Lung (tissue), 12 donors: Measurements from ENCODE around the gene ZNF780B. TPM values are rescaled to one million over a fixed set of nuclear protein-coding genes. Genes with fewer than 3 reads are reported as not detected.

ENCODE experiments used
- ATAC-seq: fragments of 200-7000 bp; cut with Tn5 transposase; one replicate; pipeline ENCODE4 v1.9.1; 2020; ENCODE audit warnings: moderate number of reproducible peaks; ENCODE audit not compliant: insufficient read depth, low FRiP score
- DNase-seq, 3 donors: peaks; one replicate each; pipeline ENCODE4 v3.0.0-alpha.2; 2013 to 2017
- H3K27ac ChIP-seq, 2 donors: one replicate each; pipeline ENCODE4 v1.5.1; 2013; ENCODE audit warnings: mild to moderate bottlenecking in 2 of 2, moderate library complexity in 2 of 2, control low read depth in 1 of 2, inconsistent platforms in 1 of 2, low read depth in 1 of 2, low read length in 1 of 2
- H3K27me3 ChIP-seq, 3 donors: one replicate each; pipeline ENCODE4 v1.5.1; 2013; ENCODE audit warnings: low read length in 2 of 3; ENCODE audit not compliant: control insufficient read depth in 3 of 3, insufficient read depth in 3 of 3
- H3K36me3 ChIP-seq, 4 donors: one replicate each; pipeline ENCODE4 v1.5.1; 2013; ENCODE audit warnings: low read length in 4 of 4, mild to moderate bottlenecking in 1 of 4, moderate library complexity in 1 of 4; ENCODE audit not compliant: control insufficient read depth in 4 of 4, insufficient read depth in 4 of 4
- H3K4me1 ChIP-seq, 5 donors: one replicate each; pipeline ENCODE4 v1.5.1; 2013; ENCODE audit warnings: low read length in 5 of 5, mild to moderate bottlenecking in 2 of 5, moderate library complexity in 1 of 5; ENCODE audit not compliant: control insufficient read depth in 5 of 5, insufficient read depth in 5 of 5
- H3K4me3 ChIP-seq: one replicate; pipeline ENCODE4 v1.5.1; 2013; ENCODE audit warnings: mild to moderate bottlenecking, control low read depth, moderate library complexity
- H3K9ac ChIP-seq, 2 donors: one replicate each; pipeline ENCODE4 v1.5.1; 2013; ENCODE audit warnings: low read length in 2 of 2, control low read depth in 1 of 2; ENCODE audit not compliant: insufficient read depth in 1 of 2
- H3K9me3 ChIP-seq, 4 donors: one replicate each; pipeline ENCODE4 v1.5.1; 2013; ENCODE audit warnings: low read length in 3 of 4, mild to moderate bottlenecking in 1 of 4, moderate library complexity in 1 of 4; ENCODE audit not compliant: control insufficient read depth in 4 of 4, insufficient read depth in 3 of 4
- WGBS, 2 donors: extraction: QIAGEN DNeasy Blood & Tissue Kit; methylation state at CpG; one replicate each; pipeline ENCODE4 v1.1.7; 2013; 5-methylcytosine and 5-hydroxymethylcytosine counted together
- polyA plus RNA-seq, 2 donors: library from polyadenylated mRNA; stranded (reverse); fragments of 200-250 nt; gene quantifications; one replicate each; pipeline ENCODE4 v1.2.1, GENCODE V29; 2013
- total RNA-seq, 2 donors: library from RNA; depleted of rRNA in 1 of 2; stranded (reverse); fragments of >200 nt in 1 of 2; gene quantifications; one replicate each; pipeline ENCODE4 v1.2.1, GENCODE V29; 2014 to 2021
- TF ChIP-seq, protein P1 (sequence below): IDR thresholded peaks from 2 replicates; pipeline ENCODE4 v1.5.1; 2012; ENCODE audit warnings: mild to moderate bottlenecking; ENCODE audit errors: control extremely low read depth, extremely low read depth
- donor health status: control.
- donor health status: control.
- donor health status: Bipolar disorder and iron deficiency.
- donor health status: healthy.
- donor health status: DM: yes; HTN: yes; CAD: no.

Gene ZNF780B
- total and polyA plus RNA-seq, 4 donors: 4.7 to 39.8 (median 16.3) TPM

DNA sequence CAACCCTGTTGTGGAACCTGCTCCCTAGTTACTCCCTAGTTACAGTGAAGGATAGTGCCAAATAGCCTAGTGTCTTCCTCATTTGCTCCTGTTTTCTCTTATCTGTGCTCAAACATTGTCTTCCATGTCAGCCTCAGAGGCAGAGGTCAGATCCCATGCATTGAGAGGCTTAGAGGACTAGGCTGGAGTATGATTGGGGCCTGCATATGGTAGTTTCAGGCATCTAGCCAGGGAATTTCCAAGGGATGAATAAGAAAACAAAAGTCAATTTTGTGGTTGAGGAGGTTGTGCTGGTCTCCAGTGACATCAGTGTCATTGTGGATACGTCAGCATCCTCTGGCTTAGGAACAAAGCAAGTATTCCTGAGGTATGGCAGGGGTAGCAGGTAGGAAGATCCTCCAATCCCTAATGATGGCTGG is 49.7 kb downstream of the ZNF780B start:
- TF ChIP-seq, protein P1, sequence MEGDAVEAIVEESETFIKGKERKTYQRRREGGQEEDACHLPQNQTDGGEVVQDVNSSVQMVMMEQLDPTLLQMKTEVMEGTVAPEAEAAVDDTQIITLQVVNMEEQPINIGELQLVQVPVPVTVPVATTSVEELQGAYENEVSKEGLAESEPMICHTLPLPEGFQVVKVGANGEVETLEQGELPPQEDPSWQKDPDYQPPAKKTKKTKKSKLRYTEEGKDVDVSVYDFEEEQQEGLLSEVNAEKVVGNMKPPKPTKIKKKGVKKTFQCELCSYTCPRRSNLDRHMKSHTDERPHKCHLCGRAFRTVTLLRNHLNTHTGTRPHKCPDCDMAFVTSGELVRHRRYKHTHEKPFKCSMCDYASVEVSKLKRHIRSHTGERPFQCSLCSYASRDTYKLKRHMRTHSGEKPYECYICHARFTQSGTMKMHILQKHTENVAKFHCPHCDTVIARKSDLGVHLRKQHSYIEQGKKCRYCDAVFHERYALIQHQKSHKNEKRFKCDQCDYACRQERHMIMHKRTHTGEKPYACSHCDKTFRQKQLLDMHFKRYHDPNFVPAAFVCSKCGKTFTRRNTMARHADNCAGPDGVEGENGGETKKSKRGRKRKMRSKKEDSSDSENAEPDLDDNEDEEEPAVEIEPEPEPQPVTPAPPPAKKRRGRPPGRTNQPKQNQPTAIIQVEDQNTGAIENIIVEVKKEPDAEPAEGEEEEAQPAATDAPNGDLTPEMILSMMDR: no peak
- Histone ChIP-seq H3K4me3 (no peak overlapping the region), H3K27me3 (no peaks in the 10 kb centered on the region), H3K36me3 (peaks cover 13 to 32% (median 22%) of the 10 kb centered on the region in 4 donors), H3K9me3 (peaks cover 0 to 4% (median 1%) of the 10 kb centered on the region in 4 donors), H3K4me1 (peaks cover 0 to 7% (median 0%) of the 10 kb centered on the region in 5 donors), H3K9ac (no peak overlapping the region), H3K27ac (no peak overlapping the region)
- 75 to 96% methylated on average over 1 of the region's 1 CpG for WGBS, 2 donors
- DNase-seq: no peak
- no peak for ATAC-seq

DNA sequence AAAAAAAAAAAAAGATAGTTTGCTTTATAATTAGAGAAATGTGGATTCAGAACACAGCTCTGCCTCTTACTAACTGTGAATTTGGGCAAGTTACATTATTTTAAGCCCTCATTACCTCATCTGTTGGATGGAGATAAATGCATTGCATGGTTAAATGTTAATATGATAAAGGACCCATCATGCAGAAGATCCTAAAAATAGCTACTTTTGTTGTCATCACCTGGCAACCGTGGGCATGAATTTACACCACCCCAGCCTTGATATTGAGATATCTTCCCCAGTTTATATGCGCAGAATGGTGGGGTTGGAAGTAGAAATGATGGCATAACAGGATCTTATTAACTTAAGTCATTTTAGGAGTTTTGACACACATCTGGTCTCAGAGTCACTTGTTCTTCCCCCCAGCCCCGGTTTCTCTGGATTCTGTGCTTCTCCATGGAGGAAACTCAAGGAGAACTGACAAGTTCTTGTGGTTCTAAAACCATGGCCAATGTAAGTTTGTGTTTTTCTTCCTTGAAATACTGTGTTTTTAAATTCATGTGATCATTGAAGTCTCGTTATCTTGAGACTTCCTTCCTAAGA is 50.2 kb downstream of the ZNF780B start:
- H3K4me1 ChIP-seq: peaks cover 0 to 7% (median 0%) of the 10 kb centered on the region in 5 donors
- peak overlapping the region in 1 of 2 donors; percentile 74 for H3K27ac ChIP-seq
- no peak overlapping the region for H3K9ac ChIP-seq
- peaks cover 0 to 4% (median 1%) of the 10 kb centered on the region in 4 donors for H3K9me3 ChIP-seq
- DNase-seq (no peak), ATAC-seq (no peak)
- WGBS, 2 donors: 83 to 94% methylated on average over 4 of the region's 4 CpGs
- H3K4me3 ChIP-seq: no peak overlapping the region
- TF ChIP-seq, protein P1: no peak
- no peaks in the 10 kb centered on the region for H3K27me3 ChIP-seq
- H3K36me3 ChIP-seq: peaks cover 13 to 32% (median 22%) of the 10 kb centered on the region in 4 donors

DNA sequence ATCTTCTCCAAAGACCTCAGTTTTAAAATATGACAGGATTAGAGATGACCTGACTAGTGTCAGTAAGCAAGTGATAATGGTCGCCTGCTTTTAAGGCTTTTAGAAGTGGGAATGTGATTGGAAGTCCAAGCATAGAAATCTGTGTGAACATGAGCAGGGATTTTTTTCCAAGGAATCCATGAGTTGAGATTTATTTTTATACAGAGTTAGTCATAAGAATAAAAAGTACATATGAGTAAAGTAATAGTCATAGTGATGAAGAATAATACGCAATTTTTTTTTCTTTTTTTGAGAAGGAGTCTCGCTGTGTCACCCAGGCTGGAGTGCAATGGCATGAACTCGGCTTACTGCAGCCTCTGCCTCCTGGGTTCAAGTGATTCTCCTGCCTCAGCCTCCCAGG is 57.5 kb downstream of the ZNF780B start:
- TF ChIP-seq, protein P1: no peak
- WGBS, 2 donors: 95 to 99% methylated on average over 4 of the region's 4 CpGs

More for the DNA sequence above, 57.5 kb downstream of the ZNF780B start:
- Histone ChIP-seq H3K4me1 (peaks cover 0 to 8% (median 5%) of the 10 kb centered on the region in 5 donors), H3K27ac (no peak overlapping the region), H3K9me3 (peaks cover 0 to 6% (median 2%) of the 10 kb centered on the region in 4 donors), H3K9ac (no peak overlapping the region), H3K27me3 (no peaks in the 10 kb centered on the region), H3K4me3 (no peak overlapping the region), H3K36me3 (peaks cover 0 to 9% (median 2%) of the 10 kb centered on the region in 4 donors)
- no peak for ATAC-seq
- no peak for DNase-seq
